ENCODE results near the gene CACNB4.
"Not testable (repeated sequence)": the region's sequence is repeated elsewhere in the genome, so short reads cannot be mapped to it uniquely, and the experiment has no call there.

The CACNB4 gene

DNA sequence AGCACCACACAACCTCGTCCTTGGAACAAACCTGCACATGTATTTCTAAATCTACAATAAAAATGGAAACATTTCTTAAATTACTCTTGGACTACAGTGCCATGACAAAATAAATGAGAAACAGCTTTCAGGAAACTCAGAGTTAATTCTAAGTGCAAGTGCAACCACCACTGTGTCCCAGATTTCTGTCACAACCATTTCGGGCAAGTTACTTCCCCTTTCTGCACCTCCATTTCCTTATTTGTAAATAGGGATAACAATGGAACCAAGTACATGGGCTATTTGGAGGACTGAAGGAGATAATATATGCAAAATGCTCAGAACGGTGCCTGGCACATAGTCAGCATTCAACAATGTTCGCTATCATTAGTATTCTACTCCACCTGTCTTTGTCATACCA lies 93.2 kb downstream of the CACNB4 start:
- H3K79me2 ChIP-seq = no peaks in the 10 kb centered on the region
- no peaks in the 10 kb centered on the region for H3K36me3 ChIP-seq (ENCODE audit: control insufficient read depth, insufficient read depth, low read length)
- no peak overlapping the region for H3K27ac ChIP-seq
- no peak overlapping the region for H3K4me3 ChIP-seq (ENCODE audit: low read depth, low read length)
- H3K9me3 ChIP-seq (ENCODE audit: control insufficient read depth, low read length) = no peaks in the 10 kb centered on the region
- no peak overlapping the region for H2AFZ ChIP-seq
- H3K4me2 ChIP-seq (ENCODE audit: low read length) = no peak overlapping the region
- no peaks in the 10 kb centered on the region for H3K4me1 ChIP-seq
- no peak overlapping the region for H3K9ac ChIP-seq
- H3K27me3 ChIP-seq (ENCODE audit: control insufficient read depth, insufficient read depth, low read length) = no peaks in the 10 kb centered on the region
- no peak for TF ChIP-seq CTCF (IDR thresholded peaks at IDR 0.05)

GRCh38 chr2:152003283-152003682 lies 95.6 kb downstream of the CACNB4 start:
- H3K36me3 ChIP-seq (ENCODE audit: control insufficient read depth, insufficient read depth, low read length) = not testable (repeated sequence)

GRCh38 chr2:151999053-151999452 lies 99.8 kb downstream of the CACNB4 start:
- Histone ChIP-seq H3K9ac (no peak overlapping the region), H3K27ac (no peak overlapping the region), H3K27me3 (ENCODE audit: control insufficient read depth, insufficient read depth, low read length) (no peaks in the 10 kb centered on the region), H3K9me3 (ENCODE audit: control insufficient read depth, low read length) (no peaks in the 10 kb centered on the region), H2AFZ (no peak overlapping the region), H3K36me3 (ENCODE audit: control insufficient read depth, insufficient read depth, low read length) (no peaks in the 10 kb centered on the region), H3K4me1 (no peaks in the 10 kb centered on the region), H3K4me2 (ENCODE audit: low read length) (no peak overlapping the region), H3K79me2 (no peaks in the 10 kb centered on the region), H3K4me3 (ENCODE audit: low read depth, low read length) (no peak overlapping the region)
- TF ChIP-seq CTCF (IDR thresholded peaks at IDR 0.05) = peak; percentile 74

More at GRCh38 chr2:152003283-152003682, 95.6 kb downstream of the CACNB4 start:
- H3K4me2 ChIP-seq (ENCODE audit: low read length); H3K27ac ChIP-seq; H3K4me3 ChIP-seq (ENCODE audit: low read depth, low read length); H3K79me2 ChIP-seq; H3K9me3 ChIP-seq (ENCODE audit: control insufficient read depth, low read length); H3K4me1 ChIP-seq; H2AFZ ChIP-seq; H3K27me3 ChIP-seq (ENCODE audit: control insufficient read depth, insufficient read depth, low read length); H3K9ac ChIP-seq: not testable (repeated sequence)

- no peak overlapping the region for H3K9ac ChIP-seq
- H2AFZ ChIP-seq = no peak overlapping the region
- H3K27me3 ChIP-seq (ENCODE audit: control insufficient read depth, insufficient read depth, low read length) = no peaks in the 10 kb centered on the region
- H3K9me3 ChIP-seq (ENCODE audit: control insufficient read depth, low read length) = no peaks in the 10 kb centered on the region
- no peaks in the 10 kb centered on the region for H3K79me2 ChIP-seq
- no peaks in the 10 kb centered on the region for H3K4me1 ChIP-seq
- H3K4me3 ChIP-seq (ENCODE audit: low read depth, low read length) = no peak overlapping the region
- H3K36me3 ChIP-seq (ENCODE audit: control insufficient read depth, insufficient read depth, low read length) = no peaks in the 10 kb centered on the region
- no peak overlapping the region for H3K4me2 ChIP-seq (ENCODE audit: low read length)
- no peak for TF ChIP-seq CTCF (IDR thresholded peaks at IDR 0.05)
- no peak overlapping the region for H3K27ac ChIP-seq
These were observed 102.4 kb downstream of the CACNB4 start for GRCh38 chr2:151996243-151997003.

GRCh38 chr2:151995161-151995557 lies 103.7 kb downstream of the CACNB4 start:
- Histone ChIP-seq H3K27me3 (ENCODE audit: control insufficient read depth, insufficient read depth, low read length) (no peaks in the 10 kb centered on the region), H3K4me2 (ENCODE audit: low read length) (no peak overlapping the region), H2AFZ (no peak overlapping the region), H3K4me3 (ENCODE audit: low read depth, low read length) (no peak overlapping the region), H3K79me2 (no peaks in the 10 kb centered on the region), H3K4me1 (no peaks in the 10 kb centered on the region), H3K9me3 (ENCODE audit: control insufficient read depth, low read length) (no peaks in the 10 kb centered on the region), H3K27ac (no peak overlapping the region), H3K9ac (no peak overlapping the region), H3K36me3 (ENCODE audit: control insufficient read depth, insufficient read depth, low read length) (no peaks in the 10 kb centered on the region)
- TF ChIP-seq CTCF (IDR thresholded peaks at IDR 0.05) = no peak

- H3K4me3 ChIP-seq (ENCODE audit: low read depth, low read length); H2AFZ ChIP-seq; H3K9ac ChIP-seq; H3K79me2 ChIP-seq; H3K27me3 ChIP-seq (ENCODE audit: control insufficient read depth, insufficient read depth, low read length); H3K9me3 ChIP-seq (ENCODE audit: control insufficient read depth, low read length); H3K27ac ChIP-seq; H3K36me3 ChIP-seq (ENCODE audit: control insufficient read depth, insufficient read depth, low read length); H3K4me2 ChIP-seq (ENCODE audit: low read length); H3K4me1 ChIP-seq: not testable (repeated sequence)
These were observed 104.7 kb downstream of the CACNB4 start for GRCh38 chr2:151994178-151994577.

All from parathyroid adenoma (tissue), 2 donors.